ENCODE results near the gene DDX39B. TPM values are rescaled to one million over a fixed set of nuclear protein-coding genes. Genes with fewer than 3 reads are reported as not detected.

Gene DDX39B
- total RNA-seq, 1 donor: 240 TPM

DNA sequence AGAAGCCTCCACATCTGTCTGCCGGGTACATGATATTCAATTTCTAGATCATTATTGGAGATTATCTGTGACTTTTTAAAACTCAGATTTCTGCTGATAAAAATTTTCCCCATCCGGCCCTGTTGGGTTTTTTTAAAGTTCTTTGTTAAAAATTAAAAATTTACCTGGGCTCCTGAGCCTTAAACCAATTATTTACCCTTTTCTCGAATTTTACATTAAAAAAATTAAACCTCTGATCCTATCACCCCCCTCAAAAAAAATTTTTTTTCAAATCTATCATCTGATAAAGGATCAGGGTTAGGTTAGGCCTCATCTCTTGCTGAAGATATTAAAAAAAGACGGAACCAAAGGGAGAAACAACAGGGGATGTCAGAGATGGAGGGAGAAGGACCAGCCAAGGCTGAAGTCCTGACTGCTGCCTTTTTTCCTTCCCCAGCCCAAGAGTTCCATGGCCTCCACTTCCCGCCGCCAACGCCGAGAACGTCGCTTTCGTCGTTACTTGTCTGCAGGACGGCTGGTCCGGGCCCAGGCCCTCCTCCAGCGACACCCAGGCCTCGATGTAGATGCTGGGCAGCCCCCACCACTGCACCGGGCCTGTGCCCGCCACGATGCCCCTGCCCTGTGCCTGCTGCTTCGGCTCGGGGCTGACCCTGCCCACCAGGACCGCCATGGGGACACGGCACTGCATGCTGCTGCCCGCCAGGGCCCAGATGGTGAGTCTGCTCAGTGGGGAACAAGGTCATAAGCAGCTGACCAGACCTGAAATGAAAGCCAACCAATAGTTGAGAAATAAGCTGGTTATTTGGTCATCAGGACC lies 6.1 kb upstream of the DDX39B start:
- peak overlapping the region; percentile 87 for H3K27ac ChIP-seq (ENCODE audit: low read depth, low read length)
- peaks cover 20% of the 10 kb centered on the region for H3K36me3 ChIP-seq (ENCODE audit: insufficient read depth, low read length)
- peak overlapping the region; percentile 75 for H3K4me3 ChIP-seq (ENCODE audit: insufficient read depth, low read length)
- no peaks in the 10 kb centered on the region for H3K9me3 ChIP-seq (ENCODE audit: low read depth, low read length)
- TF ChIP-seq, protein P1, sequence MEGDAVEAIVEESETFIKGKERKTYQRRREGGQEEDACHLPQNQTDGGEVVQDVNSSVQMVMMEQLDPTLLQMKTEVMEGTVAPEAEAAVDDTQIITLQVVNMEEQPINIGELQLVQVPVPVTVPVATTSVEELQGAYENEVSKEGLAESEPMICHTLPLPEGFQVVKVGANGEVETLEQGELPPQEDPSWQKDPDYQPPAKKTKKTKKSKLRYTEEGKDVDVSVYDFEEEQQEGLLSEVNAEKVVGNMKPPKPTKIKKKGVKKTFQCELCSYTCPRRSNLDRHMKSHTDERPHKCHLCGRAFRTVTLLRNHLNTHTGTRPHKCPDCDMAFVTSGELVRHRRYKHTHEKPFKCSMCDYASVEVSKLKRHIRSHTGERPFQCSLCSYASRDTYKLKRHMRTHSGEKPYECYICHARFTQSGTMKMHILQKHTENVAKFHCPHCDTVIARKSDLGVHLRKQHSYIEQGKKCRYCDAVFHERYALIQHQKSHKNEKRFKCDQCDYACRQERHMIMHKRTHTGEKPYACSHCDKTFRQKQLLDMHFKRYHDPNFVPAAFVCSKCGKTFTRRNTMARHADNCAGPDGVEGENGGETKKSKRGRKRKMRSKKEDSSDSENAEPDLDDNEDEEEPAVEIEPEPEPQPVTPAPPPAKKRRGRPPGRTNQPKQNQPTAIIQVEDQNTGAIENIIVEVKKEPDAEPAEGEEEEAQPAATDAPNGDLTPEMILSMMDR (IDR thresholded peaks at IDR 0.05; ENCODE audit: extremely low read depth, low read depth, low read length): no peak
- H3K4me2 ChIP-seq (ENCODE audit: insufficient read depth, low read length): peak overlapping the region; percentile 95
- peaks cover 28% of the 10 kb centered on the region for H3K79me2 ChIP-seq (ENCODE audit: insufficient read depth, low read length)
- peaks cover 20% of the 10 kb centered on the region for H3K4me1 ChIP-seq (ENCODE audit: insufficient read depth, low read length)
- H4K20me1 ChIP-seq (ENCODE audit: insufficient read depth, low read length): no peaks in the 10 kb centered on the region
- H3K27me3 ChIP-seq (ENCODE audit: insufficient read depth, low read length): no peaks in the 10 kb centered on the region
- peak; percentile 35 for DNase-seq (ENCODE audit: insufficient read length, low spot score, missing footprints)
- H2AFZ ChIP-seq (ENCODE audit: low read length): peak overlapping the region; percentile 66

DNA sequence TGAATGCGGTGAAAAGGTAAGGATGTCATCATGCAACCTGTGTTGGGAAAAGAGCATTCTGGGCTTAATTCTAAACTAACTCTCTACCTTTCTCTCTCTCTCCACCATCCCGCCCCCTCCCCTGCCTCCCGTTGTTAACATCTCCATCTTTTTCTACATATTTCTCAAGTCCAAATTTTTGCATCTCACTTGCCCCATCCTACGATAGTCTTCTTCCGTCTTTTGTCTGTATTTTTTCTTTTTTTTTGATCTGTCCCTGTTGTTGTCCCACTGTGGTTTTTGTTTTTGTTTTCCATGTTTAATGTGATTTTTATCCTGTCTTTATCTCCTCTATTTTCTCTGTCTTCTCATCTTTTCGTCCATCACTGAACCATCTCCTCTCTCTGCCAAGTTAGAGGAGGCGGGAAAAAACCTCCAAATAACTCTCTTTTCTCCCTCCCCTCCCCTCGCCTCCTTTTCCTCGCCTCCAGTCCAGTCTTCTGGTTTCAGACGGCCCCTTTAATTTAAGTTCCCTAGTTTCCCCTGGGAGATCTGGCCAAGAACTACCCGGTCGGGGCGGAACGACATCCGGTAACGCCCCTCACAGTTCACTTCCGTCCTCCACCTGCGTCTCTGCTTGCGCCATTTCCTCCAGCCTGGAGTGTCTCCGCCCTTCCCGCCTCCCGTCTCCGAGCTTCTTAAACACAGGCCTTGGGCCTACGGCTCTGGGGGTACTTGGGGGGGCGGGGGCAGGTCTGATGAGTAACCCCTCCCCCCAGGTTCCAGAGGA lies 5.3 kb upstream of the DDX39B start, which contains the start of gene NFKBIL1:
Gene NFKBIL1, plus strand, starts transcription at position 651 of the 769 bp plus-strand sequence. Its CDS starts 87 bp downstream, at position 738.
- H3K4me3 ChIP-seq (ENCODE audit: insufficient read depth, low read length): peak within 1 kb of the TSS; percentile 75
- H3K4me1 ChIP-seq (ENCODE audit: insufficient read depth, low read length): peaks cover 24% of the 10 kb centered on the region
- peaks cover 20% of the 10 kb centered on the region for H3K36me3 ChIP-seq (ENCODE audit: insufficient read depth, low read length)
- H3K4me2 ChIP-seq (ENCODE audit: insufficient read depth, low read length): peak within 1 kb of the TSS; percentile 95
- TF ChIP-seq, protein P1 (IDR thresholded peaks at IDR 0.05; ENCODE audit: extremely low read depth, low read depth, low read length): no peak
- peak within 1 kb of the TSS; percentile 92 for H2AFZ ChIP-seq (ENCODE audit: low read length)
- peak; percentile 96 for DNase-seq (ENCODE audit: insufficient read length, low spot score, missing footprints)
- no peaks in the 10 kb centered on the region for H3K9me3 ChIP-seq (ENCODE audit: low read depth, low read length)
- peak within 1 kb of the TSS; percentile 87 for H3K27ac ChIP-seq (ENCODE audit: low read depth, low read length)
- peaks cover 28% of the 10 kb centered on the region for H3K79me2 ChIP-seq (ENCODE audit: insufficient read depth, low read length)
- no peaks in the 10 kb centered on the region for H3K27me3 ChIP-seq (ENCODE audit: insufficient read depth, low read length)
- H4K20me1 ChIP-seq (ENCODE audit: insufficient read depth, low read length): no peaks in the 10 kb centered on the region

DNA sequence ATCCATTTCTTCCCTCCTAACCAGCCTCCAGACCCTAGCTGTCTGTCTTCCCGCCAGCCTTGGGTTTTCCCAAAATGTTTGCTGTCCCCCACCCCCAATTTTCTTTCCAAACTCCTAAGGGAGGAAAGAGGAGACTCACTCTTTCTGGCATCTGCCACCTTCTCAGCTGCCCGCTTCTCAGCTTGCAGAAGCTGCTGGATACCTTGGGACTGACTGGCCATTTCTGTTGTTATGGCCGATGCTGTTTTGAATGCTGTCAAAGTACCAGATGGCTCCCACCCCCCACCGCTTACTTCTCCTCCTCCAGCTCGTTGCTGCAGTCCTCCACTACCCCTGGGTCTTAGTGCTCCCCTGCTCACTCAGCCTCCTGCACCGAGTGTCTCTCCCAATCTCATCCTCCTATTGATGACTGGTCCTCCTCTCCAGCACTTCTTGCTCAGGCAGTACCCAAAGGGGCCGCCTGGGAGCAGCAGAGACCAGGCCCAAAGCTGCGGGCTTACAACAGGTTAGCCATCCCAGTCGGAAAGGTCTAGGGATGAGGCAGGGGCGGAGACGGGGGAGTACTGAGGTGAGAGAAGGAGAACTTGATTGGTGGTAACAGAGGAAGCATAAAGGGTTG lies 4.6 kb upstream of the DDX39B start, which contains the start of gene ATP6V1G2:
Gene ATP6V1G2, minus strand, starts transcription at position 270 of the 619 bp plus-strand sequence. Its CDS starts 49 bp downstream, at position 221.
- TF ChIP-seq, protein P1 (IDR thresholded peaks at IDR 0.05; ENCODE audit: extremely low read depth, low read depth, low read length): peak; percentile 99
- Histone ChIP-seq H3K4me2 (ENCODE audit: insufficient read depth, low read length) (peak within 1 kb of the TSS; percentile 95), H3K36me3 (ENCODE audit: insufficient read depth, low read length) (peaks cover 20% of the 10 kb centered on the region), H3K9me3 (ENCODE audit: low read depth, low read length) (no peaks in the 10 kb centered on the region), H3K27ac (ENCODE audit: low read depth, low read length) (peak within 1 kb of the TSS; percentile 87), H3K4me1 (ENCODE audit: insufficient read depth, low read length) (peaks cover 24% of the 10 kb centered on the region), H2AFZ (ENCODE audit: low read length) (peak within 1 kb of the TSS; percentile 92), H3K4me3 (ENCODE audit: insufficient read depth, low read length) (peak within 1 kb of the TSS; percentile 75), H3K79me2 (ENCODE audit: insufficient read depth, low read length) (peaks cover 32% of the 10 kb centered on the region), H3K27me3 (ENCODE audit: insufficient read depth, low read length) (no peaks in the 10 kb centered on the region), H4K20me1 (ENCODE audit: insufficient read depth, low read length) (no peaks in the 10 kb centered on the region)
- DNase-seq (ENCODE audit: insufficient read length, low spot score, missing footprints): peak; percentile 90
